G401 (cell line): ENCODE results near the gene SCYGR7. TPM values are rescaled to one million over a fixed set of nuclear protein-coding genes. Genes with fewer than 3 reads are reported as not detected.
A peak's percentile ranks its signal among the peaks of the same experiment; 100 is the strongest.
"Not testable (repeated sequence)": the region's sequence is repeated elsewhere in the genome, so short reads cannot be mapped to it uniquely, and the experiment has no call there.

ENCODE experiments used
- DNase-seq: peaks from one replicate; pipeline ENCODE4 v3.0.0-alpha.2; 2015; ENCODE audit warnings: low spot score
- in situ Hi-C: cut with HindIII; loops from 2 replicates; pipeline ENCODE4 v1.10.0; 2016; ENCODE audit warnings: low sequenced_read_pairs, mixed read lengths
- total RNA-seq: library from RNA; depleted of rRNA; stranded (reverse); fragments of >200 nt; shearing (Covaris generic); gene quantifications from 2 replicates; pipeline ENCODE4 v1.2.3, GENCODE V29; 2014; rRNA removed

SCYGR7 gene
- not detected in 2 replicates for total RNA-seq

- DNase-seq: no peak
- in situ Hi-C loops: no loop called here
Observed at GRCh38 chr2:227728035-227728434, at the start of gene SCYGR7. SCYGR7 (plus strand) TSS chr2:227728335; CDS start chr2:227728335, 0 bp downstream.

DNA sequence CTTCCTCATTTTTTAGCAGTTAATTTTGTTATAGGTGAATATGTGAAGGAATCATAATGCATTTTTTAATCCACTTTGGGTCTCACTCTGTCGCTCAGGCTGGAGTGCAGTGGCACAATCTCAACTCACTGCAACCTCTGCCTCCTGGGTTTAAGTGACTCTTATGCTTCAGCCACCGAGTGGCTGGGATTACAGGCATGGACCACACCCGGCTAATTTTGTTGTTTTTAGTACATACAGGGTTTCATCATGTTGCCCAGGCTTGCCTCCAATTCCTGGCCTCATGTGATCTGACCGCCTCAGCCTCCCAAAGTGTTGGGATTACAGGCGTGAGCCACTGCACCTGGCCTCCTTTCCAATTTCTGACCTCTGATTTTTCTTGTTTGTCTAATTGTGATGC is 43.9 kb upstream of the SCYGR7 start:
- no peak for DNase-seq
- in situ Hi-C loops: no loop called here

DNA sequence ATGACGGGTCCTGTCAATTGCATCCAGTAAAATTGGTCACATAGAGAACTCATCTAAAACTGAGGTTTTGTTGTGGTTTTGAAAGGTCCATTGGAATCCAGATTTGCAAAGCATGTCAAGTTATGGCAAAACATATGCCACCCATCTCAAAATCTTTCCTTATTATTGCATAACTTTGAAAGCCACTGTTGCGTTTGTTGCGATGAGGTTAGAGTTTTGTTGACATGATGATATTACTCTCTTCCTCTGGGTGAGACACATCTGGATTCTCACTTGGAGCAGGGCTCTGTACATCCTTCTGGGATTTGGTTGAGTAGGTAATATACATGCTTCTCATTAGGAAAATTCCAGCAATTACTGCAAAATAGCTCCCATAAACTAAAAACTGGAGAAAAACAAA is 40.9 kb upstream of the SCYGR7 start:
- no peak for DNase-seq
- in situ Hi-C loops: no loop called here

DNA sequence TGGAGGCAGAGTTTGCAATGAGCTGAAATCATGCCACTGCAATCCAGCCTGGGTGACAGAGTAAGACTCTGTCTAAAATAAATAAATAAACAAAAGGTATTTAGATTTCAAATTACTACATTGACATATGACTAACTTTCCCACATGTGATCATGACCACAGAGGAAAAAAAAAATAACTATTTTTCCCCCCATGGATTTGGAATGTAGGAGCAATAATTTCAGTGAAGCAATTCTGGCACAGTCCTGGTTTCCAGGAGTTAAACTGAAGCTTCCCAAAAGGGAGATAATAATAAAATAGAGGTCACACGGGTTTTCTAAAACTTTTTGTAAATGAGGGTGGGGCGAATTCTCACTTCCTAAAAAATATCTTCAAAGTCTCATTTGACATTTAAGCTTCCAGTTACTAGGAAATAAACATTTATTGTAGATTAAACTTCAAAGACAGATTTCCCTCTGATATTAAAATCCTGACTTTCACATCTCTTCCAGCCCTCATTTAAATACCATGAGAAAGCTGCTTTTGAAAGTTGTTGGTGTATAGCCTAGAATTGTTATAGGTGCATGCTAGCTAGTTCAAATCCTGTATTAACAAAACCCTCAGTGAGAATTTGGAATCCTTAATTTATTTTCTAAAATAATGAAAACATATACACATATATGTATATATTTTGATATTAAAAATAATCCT is 31.0 kb upstream of the SCYGR7 start:
- in situ Hi-C loops: no loop called here
- DNase-seq: no peak

DNA sequence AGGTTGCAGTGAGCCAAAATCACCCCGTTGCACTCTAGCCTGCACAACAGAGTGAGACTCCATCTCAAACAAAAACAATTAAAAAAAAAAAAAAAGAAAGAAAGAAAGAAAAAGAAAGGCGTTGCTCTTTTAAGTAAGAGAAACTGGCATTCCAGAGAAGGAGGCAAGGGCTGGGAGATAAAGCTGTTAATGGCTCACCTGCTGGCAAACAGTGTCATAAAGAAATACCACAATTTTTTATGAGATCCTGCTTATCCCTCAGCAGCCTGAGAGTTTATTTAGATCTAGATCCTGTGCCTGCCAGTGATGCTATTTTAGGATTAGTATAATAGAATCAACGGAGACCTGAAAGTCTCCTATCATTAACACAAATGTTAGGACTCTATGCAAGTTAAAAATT is 26.6 kb upstream of the SCYGR7 start:
- no peak for DNase-seq
- in situ Hi-C loops: no loop called here

DNA sequence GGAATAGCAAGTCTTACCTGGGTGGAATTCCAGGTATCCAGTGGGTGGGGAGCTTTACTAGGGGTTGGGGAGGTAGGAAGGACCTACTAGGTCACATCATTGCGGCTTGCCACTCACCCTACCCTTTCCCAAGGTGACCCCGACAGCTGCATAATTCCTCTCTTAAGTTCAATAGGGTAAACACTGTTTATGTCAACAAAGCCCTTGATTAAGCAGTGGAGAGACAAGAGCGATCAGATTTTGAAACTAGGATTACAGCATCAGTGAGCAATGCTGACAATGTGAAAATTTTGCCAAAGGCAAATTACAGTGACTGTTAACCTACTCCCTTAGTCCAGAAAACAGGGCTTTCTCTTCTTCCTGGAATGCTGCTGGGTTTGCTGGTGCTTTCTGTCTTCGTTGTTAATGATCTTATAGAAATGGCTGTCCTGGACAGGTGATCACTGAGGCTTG is 24.8 kb upstream of the SCYGR7 start:
- DNase-seq: no peak
- in situ Hi-C loops: no loop called here

DNA sequence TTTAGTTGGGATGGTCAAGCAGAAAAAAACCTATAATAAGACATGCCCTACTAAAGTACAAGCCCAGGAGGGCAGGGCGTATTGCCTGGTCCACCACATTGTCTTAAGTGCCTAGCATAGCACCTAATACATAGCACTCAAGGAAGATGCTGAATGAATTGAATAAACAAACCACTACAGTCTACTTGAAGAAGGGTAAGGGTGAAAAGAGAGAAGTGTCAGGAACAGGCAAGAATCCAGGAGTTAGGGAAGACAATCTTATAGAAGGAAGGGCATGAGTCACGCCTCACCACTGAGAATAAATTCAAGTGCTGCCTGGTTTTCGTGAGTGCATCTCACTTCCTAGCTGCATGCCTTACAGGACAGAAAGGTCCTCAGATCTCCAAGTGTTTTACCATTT is 24.2 kb upstream of the SCYGR7 start:
- DNase-seq: no peak

DNA sequence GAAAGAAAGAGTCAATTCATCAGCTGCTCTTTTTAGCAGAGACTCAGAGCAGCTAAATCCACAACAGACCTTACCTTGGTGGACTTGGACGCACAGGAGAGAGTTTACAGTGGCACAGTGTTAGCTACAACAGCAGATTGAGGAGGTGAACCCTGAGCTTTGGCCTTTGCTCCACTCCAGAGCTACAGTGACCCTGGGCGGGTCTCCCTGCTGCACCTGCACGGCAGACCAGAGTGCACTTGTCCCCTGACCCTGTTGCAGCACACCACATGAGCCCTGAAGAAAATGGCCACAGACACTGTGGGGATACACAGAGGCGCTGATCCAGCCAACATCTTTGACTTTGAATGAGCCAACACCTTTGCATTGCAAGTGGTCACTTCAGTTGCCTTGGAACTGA is 21.3 kb upstream of the SCYGR7 start:
- DNase-seq: no peak
- in situ Hi-C loops: no loop called here

More for the DNA sequence above, 24.2 kb upstream of the SCYGR7 start:
- in situ Hi-C loops: no loop called here

GRCh38 chr2:227707390-227707789 is 20.7 kb upstream of the SCYGR7 start:
- in situ Hi-C loops: no loop called here
- no peak for DNase-seq

DNA sequence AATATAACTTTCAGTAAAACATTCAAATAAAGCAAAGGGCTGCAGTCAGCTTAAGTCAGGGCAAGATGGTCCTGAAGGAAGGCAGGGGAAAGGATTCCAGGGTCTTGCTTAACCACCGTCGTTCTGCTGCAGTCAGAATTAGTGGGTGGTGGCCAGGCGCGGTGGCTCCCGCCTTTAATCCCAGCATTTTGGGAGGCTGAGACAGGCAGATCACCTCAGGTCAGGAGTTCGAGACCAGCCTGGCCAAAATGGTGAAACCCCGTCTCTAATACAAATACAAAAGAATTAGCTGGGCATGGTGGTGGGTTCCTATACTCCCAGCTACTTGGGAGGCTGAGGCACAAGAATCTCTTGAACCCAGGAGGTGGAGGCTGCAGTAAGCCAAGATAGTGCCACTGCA is 17.1 kb upstream of the SCYGR7 start:
- no peak for DNase-seq
- in situ Hi-C loops: no loop called here

DNA sequence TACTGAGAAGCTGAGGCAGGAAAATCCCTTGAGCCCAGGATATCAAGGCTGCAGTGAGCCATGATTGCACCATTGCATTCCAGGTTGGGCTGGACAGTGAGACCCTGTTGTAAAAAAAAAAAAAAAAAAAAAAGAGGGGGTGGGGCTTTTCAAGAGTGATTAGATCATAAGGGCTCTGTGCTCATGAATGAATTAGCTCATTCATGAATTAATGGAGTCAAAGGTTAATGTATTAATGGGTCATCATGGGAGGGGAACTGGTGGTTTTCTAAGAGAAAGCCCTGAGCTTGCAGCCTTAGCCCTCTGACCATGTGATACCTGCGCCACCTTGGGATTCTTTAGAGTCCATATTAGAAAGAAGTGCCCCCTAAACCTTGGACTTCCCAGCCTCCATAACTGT is 14.8 kb upstream of the SCYGR7 start:
- in situ Hi-C loops: no loop called here
- DNase-seq: no peak

DNA sequence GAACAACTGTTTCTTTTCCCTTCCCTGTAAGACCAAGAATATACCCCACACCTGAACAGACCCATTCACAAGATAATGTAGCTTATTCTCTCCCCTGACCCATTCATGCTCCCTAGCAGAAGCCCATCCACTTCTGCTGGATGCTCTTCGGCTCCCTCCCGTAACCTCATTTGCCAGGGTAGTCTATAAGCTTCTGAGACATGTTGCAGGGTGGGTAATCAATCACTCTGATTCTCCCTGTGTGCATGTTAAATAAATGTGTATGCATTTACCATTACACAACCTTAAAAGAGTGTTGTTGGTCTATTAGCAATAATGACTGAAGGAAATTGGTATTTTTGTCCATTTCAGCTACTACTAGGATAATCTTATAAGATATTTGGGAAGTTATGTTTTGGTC is 11.6 kb upstream of the SCYGR7 start:
- in situ Hi-C loops: no loop called here
- no peak for DNase-seq

GRCh38 chr2:227717687-227718567 is 10.2 kb upstream of the SCYGR7 start, which contains the start of gene SLC19A3:
SLC19A3 (minus strand) TSS chr2:227718028; CDS start chr2:227702318, 15,710 bp downstream.
- peak; percentile 49 for DNase-seq

DNA sequence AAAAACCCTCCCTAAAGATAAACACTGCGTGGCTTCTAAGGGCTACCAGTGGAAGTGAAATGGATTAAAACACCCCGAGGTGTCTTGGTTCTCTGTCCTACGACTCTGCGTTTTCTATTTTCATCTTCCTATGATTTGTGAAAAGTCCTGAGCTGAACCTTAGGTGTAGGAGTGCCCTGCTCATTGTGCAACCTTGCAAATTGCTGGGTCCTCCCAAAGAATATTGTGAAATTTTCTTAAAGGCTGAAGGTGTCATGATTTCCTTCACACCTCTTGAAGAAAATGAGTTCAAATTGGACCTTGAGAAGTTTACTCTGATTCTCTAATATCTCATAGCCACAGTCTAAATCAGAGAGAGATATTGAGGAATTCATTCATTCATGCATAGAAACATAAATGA is 8.5 kb upstream of the SCYGR7 start:
- in situ Hi-C loops: no loop called here
- no peak for DNase-seq

More at GRCh38 chr2:227717687-227718567, 10.2 kb upstream of the SCYGR7 start, which contains the start of gene SLC19A3:
- in situ Hi-C loops: no loop called here

GRCh38 chr2:227720680-227721079 is 7.5 kb upstream of the SCYGR7 start:
- in situ Hi-C loops: no loop called here
- no peak for DNase-seq

- in situ Hi-C loops, DNase-seq: not testable (repeated sequence)
Observed at GRCh38 chr2:227722821-227723220, 5.3 kb upstream of the SCYGR7 start.

GRCh38 chr2:227724394-227725039 is 3.6 kb upstream of the SCYGR7 start, which contains the start of gene SCYGR6:
SCYGR6 (minus strand) TSS chr2:227724757; CDS start chr2:227724757, 0 bp downstream.
- no peak for DNase-seq
- in situ Hi-C loops: no loop called here

DNA sequence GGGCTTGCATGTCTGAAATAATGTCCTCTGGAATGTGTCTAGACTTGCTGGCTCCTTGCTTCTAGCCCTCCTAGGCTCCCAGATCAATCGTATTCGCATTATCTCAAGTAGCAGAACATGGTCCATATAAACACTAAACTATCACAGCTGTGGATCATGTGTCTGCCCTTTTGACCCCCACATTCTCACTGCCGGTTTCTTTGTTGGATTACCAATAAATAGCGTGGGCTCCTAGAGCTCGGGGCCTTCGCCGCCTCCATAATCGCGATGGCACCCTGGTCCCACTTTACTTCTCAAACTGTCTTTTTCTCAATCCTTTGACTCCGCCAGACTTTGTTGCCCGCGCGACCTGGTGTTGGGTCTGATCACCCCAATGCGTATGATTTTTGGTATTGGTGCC is 11.2 kb downstream of the SCYGR7 start:
- DNase-seq: no peak
- in situ Hi-C loops: no loop called here

- in situ Hi-C loops, DNase-seq: not testable (repeated sequence)
Observed at GRCh38 chr2:227740705-227741104, 12.6 kb downstream of the SCYGR7 start.

DNA sequence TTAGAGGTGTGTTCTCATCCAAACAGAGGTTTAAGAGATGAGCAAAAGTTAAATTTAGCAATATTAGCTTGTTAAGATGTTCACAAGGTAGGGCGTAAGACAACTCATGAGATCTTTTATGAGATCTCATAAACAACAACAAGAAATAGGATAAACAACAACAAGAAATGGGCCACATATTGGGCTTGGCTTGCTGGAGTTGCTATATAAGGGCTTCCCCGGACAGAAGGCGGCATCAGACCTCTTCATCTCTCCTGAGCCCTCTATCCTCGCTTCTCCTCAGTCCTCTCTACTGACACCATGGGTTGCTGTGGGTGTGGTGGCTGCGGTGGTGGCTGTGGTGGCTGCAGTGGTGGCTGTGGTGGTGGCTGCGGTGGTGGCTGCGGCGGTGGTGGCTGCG is 17.5 kb downstream of the SCYGR7 start, which contains the start of gene SCYGR8:
TSS of gene SCYGR8 (plus strand) at position 301 of the 400 bp plus-strand sequence. CDS start at position 301, 0 bp downstream.
- in situ Hi-C loops: no loop called here
- DNase-seq: no peak
